ENCODE results near the gene MDC1. TPM values are rescaled to one million over a fixed set of nuclear protein-coding genes. Genes with fewer than 3 reads are reported as not detected.
A peak's percentile ranks its signal among the peaks of the same experiment; 100 is the strongest.

MDC1 gene
- polyA plus RNA-seq, 1 of the 3 experiments (the other 2 are of a cell fraction): 10.4 TPM

DNA sequence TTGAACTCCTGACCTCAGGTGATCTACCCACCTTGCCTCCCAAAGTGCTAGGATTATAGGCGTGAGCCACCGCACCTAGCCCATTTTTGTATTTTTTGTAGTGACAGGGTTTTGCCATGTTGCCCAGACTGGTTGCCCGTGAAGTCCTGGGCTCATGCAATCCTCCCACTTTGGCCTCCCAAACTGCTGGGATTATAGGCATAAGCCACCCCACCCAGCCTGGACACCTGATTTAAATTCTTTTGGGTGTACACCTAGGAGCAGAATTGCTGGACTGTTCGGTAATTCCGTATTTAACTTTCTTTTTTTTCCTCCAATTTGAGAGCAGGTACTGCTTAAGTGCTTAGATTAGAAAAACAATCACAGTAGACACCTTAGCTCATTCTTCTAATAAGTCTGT lies 20.6 kb downstream of the MDC1 start:
- H3K27me3 ChIP-seq (ENCODE audit: insufficient read depth): no peaks in the 10 kb centered on the region
- no peaks in the 10 kb centered on the region for H3K9me3 ChIP-seq
- no peaks in the 10 kb centered on the region for H3K9me2 ChIP-seq
- no peak for DNase-seq
- H4K20me1 ChIP-seq (ENCODE audit: insufficient read depth): no peaks in the 10 kb centered on the region
- no peak overlapping the region for H3K4me2 ChIP-seq
- no peaks in the 10 kb centered on the region for H3K79me2 ChIP-seq (ENCODE audit: insufficient read depth)
- no peak overlapping the region for H2AFZ ChIP-seq (ENCODE audit: low read depth)
- H3K9ac ChIP-seq: no peak overlapping the region
- 95% methylated on average over 5 of the region's 5 CpGs for WGBS (ENCODE audit: low lambda C conversion rate)
- CTCF ChIA-PET: interaction anchor here (1.4 to 29.8 kb wide), 2 partner anchors 17 to 26 kb away, joined by 5 to 838 read pairs; partner anchors contain the start of genes FLOT1, MDC1 and TUBB
- peaks cover 2% of the 10 kb centered on the region for H3F3A ChIP-seq (replicated peaks; ENCODE audit: insufficient read depth)
- peaks cover 2 to 14% of the 10 kb centered on the region in 2 experiments for H3K36me3 ChIP-seq (replicated peaks in 1 of 2; ENCODE audit: control insufficient read depth in 1 of 2, insufficient read depth in 2 of 2, low read length in 1 of 2)
- POLR2A ChIA-PET: no interaction called here
- no peak overlapping the region for H3K4me3 ChIP-seq (ENCODE audit: low read depth in 2 of 2, low read length in 1 of 2)
- peaks cover 0 to 2% of the 10 kb centered on the region in 2 experiments; a peak in 1 of 4 replicates for H3K4me1 ChIP-seq (ENCODE audit: control insufficient read depth in 1 of 2, insufficient read depth in 2 of 2, low read depth in 1 of 2, low read length in 1 of 2)
- no peak overlapping the region for H3K27ac ChIP-seq (ENCODE audit: low read depth in 2 of 2, low read length in 1 of 2)
- no peak for TF ChIP-seq YY1 (IDR thresholded peaks at IDR 0.05; ENCODE audit: low read depth)
- TF ChIP-seq, protein P1, sequence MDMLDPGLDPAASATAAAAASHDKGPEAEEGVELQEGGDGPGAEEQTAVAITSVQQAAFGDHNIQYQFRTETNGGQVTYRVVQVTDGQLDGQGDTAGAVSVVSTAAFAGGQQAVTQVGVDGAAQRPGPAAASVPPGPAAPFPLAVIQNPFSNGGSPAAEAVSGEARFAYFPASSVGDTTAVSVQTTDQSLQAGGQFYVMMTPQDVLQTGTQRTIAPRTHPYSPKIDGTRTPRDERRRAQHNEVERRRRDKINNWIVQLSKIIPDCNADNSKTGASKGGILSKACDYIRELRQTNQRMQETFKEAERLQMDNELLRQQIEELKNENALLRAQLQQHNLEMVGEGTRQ (IDR thresholded peaks at IDR 0.05; ENCODE audit: borderline replicate concordance, low read depth, low read length): no peak
- TF ChIP-seq, protein P2, sequence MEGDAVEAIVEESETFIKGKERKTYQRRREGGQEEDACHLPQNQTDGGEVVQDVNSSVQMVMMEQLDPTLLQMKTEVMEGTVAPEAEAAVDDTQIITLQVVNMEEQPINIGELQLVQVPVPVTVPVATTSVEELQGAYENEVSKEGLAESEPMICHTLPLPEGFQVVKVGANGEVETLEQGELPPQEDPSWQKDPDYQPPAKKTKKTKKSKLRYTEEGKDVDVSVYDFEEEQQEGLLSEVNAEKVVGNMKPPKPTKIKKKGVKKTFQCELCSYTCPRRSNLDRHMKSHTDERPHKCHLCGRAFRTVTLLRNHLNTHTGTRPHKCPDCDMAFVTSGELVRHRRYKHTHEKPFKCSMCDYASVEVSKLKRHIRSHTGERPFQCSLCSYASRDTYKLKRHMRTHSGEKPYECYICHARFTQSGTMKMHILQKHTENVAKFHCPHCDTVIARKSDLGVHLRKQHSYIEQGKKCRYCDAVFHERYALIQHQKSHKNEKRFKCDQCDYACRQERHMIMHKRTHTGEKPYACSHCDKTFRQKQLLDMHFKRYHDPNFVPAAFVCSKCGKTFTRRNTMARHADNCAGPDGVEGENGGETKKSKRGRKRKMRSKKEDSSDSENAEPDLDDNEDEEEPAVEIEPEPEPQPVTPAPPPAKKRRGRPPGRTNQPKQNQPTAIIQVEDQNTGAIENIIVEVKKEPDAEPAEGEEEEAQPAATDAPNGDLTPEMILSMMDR (IDR thresholded peaks at IDR 0.05): no peak
- no peak for TF ChIP-seq MXI1 (IDR thresholded peaks at IDR 0.05; ENCODE audit: low read depth, low read length)
- TF ChIP-seq, protein P3, sequence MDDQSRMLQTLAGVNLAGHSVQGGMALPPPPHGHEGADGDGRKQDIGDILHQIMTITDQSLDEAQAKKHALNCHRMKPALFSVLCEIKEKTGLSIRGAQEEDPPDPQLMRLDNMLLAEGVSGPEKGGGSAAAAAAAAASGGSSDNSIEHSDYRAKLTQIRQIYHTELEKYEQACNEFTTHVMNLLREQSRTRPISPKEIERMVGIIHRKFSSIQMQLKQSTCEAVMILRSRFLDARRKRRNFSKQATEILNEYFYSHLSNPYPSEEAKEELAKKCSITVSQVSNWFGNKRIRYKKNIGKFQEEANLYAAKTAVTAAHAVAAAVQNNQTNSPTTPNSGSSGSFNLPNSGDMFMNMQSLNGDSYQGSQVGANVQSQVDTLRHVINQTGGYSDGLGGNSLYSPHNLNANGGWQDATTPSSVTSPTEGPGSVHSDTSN (IDR thresholded peaks at IDR 0.05): no peak
- no peak for TF ChIP-seq FOXM1 (IDR thresholded peaks at IDR 0.05; ENCODE audit: low read depth)

DNA sequence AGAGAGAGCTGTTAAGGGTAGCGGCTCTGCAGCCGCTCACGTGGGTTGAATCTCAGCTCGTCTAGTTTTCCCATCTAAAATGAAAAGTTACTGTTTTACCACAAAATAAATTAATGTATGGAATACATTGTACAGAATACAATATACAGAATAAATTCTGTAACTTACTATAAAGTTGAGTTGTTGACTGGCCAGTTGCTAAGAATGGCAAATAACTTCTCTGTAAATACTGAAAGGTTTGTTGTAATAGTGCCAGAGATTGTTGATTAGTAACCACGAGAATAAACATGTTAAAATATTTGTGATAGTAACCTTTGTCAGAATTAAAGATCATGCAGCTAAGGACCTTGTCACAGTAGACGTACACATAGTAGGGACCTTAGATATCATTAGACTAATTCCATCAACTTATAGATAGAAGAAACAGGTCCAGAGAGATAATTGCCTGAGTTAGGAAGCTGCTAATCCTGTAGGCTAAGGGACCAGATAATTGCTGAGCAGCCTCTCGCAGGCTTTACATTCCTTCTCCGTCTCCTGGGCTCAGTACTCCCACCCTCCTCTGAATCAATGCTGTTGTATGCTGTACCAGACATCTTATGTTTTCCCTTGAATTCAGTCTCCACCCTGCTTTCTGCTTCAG lies 25.8 kb downstream of the MDC1 start:
- no peak for TF ChIP-seq YY1 (IDR thresholded peaks at IDR 0.05; ENCODE audit: low read depth)
- TF ChIP-seq, protein P3 (IDR thresholded peaks at IDR 0.05): 0 out of 2 replicates have a peak, but pooled peaks have one; percentile 15
- TF ChIP-seq RXRA (IDR thresholded peaks at IDR 0.05; ENCODE audit: borderline replicate concordance, low read depth): no peak
- no peaks in the 10 kb centered on the region for H3K36me3 ChIP-seq (replicated peaks in 1 of 2; ENCODE audit: control insufficient read depth in 1 of 2, insufficient read depth in 2 of 2, low read length in 1 of 2)
- peak overlapping the region; percentile 66 to 86 for H3K4me3 ChIP-seq (ENCODE audit: low read depth in 2 of 2, low read length in 1 of 2)
- peaks cover 42% of the 10 kb centered on the region for H3K79me2 ChIP-seq (ENCODE audit: insufficient read depth)
- H3K4me2 ChIP-seq: peak overlapping the region; percentile 76
- H3K9me3 ChIP-seq: no peaks in the 10 kb centered on the region
- H2AFZ ChIP-seq (ENCODE audit: low read depth): peak overlapping the region; percentile 88
- no peaks in the 10 kb centered on the region for H3K27me3 ChIP-seq (ENCODE audit: insufficient read depth)
- no peaks in the 10 kb centered on the region for H4K20me1 ChIP-seq (ENCODE audit: insufficient read depth)
- peak overlapping the region; percentile 74 for H3K9ac ChIP-seq
- H3K9me2 ChIP-seq: no peaks in the 10 kb centered on the region
- H3K4me1 ChIP-seq (ENCODE audit: control insufficient read depth in 1 of 2, insufficient read depth in 2 of 2, low read depth in 1 of 2, low read length in 1 of 2): peaks cover 17 to 27% of the 10 kb centered on the region in 2 experiments; a peak in 2 of 4 replicates
- ChIA-PET POLR2A (interaction anchor here (0.5 to 1.5 kb wide), 7 partner anchors 10 to 847 kb away, joined by 3 to 6 read pairs (median 3); partner anchors contain the start of gene MDC1), CTCF (interaction anchor here (1.2 to 29.8 kb wide), 4 partner anchors 9 to 32 kb away, joined by 3 to 838 read pairs (median 32); partner anchors contain the start of genes DHX16, FLOT1, MDC1 and TUBB)
- 33% methylated on average over 8 of the region's 8 CpGs for WGBS (ENCODE audit: low lambda C conversion rate)
- DNase-seq: no peak
- H3K27ac ChIP-seq (ENCODE audit: low read depth in 2 of 2, low read length in 1 of 2): peak overlapping the region; percentile 78 to 87; a peak in 3 of 4 replicates
- no peaks in the 10 kb centered on the region for H3F3A ChIP-seq (replicated peaks; ENCODE audit: insufficient read depth)

Measured in SK-N-SH (cell line).